H9 (cell line): ENCODE results near the gene TBL1X. TPM values are rescaled to one million over a fixed set of nuclear protein-coding genes. Genes with fewer than 3 reads are reported as not detected.
A peak's percentile ranks its signal among the peaks of the same experiment; 100 is the strongest.

ENCODE experiments used
- DNase-seq: peaks from one replicate; pipeline ENCODE4 v3.0.0-alpha.2; 2017
- H2AFZ ChIP-seq: one replicate; pipeline ENCODE4 v1.6.1; 2013; ENCODE audit warnings: mild to moderate bottlenecking, low read length, control low read depth, moderate library complexity
- H2AK5ac ChIP-seq: 2 replicates; pipeline ENCODE4 v1.6.1; 2013; ENCODE audit warnings: low read length, control low read depth, mixed read lengths; ENCODE audit not compliant: insufficient read length
- H2BK120ac ChIP-seq: one replicate; pipeline ENCODE4 v1.6.1; 2013; ENCODE audit warnings: low read depth, mild to moderate bottlenecking, low read length, control low read depth, inconsistent platforms; ENCODE audit not compliant: poor library complexity, severe bottlenecking
- H2BK12ac ChIP-seq: 2 replicates; pipeline ENCODE4 v1.6.1; 2013; ENCODE audit warnings: low read length, control low read depth, mixed read lengths, low read depth; ENCODE audit not compliant: insufficient read length
- H2BK15ac ChIP-seq: 2 replicates; pipeline ENCODE4 v1.6.1; 2013; ENCODE audit warnings: low read depth, low read length, control low read depth
- H2BK20ac ChIP-seq: one replicate; pipeline ENCODE4 v1.6.1; 2013; ENCODE audit warnings: low read depth, mild to moderate bottlenecking, low read length, control low read depth, inconsistent platforms; ENCODE audit not compliant: poor library complexity, severe bottlenecking
- H2BK5ac ChIP-seq: 2 replicates; pipeline ENCODE4 v1.6.1; 2013; ENCODE audit warnings: low read length, control low read depth, mixed read lengths; ENCODE audit not compliant: insufficient read length
- H3K14ac ChIP-seq: 2 replicates; pipeline ENCODE4 v1.6.1; 2013; ENCODE audit warnings: low read length, control low read depth; ENCODE audit not compliant: insufficient read depth
- H3K18ac ChIP-seq: 2 replicates; pipeline ENCODE4 v1.6.1; 2013; ENCODE audit warnings: low read depth, mild to moderate bottlenecking, mixed read lengths, low read length, control low read depth; ENCODE audit not compliant: insufficient read length
- H3K23ac ChIP-seq: 2 replicates; pipeline ENCODE4 v1.6.1; 2013; ENCODE audit warnings: low read length, control low read depth, mixed read lengths, low read depth; ENCODE audit not compliant: insufficient read length
- H3K23me2 ChIP-seq: 2 replicates; pipeline ENCODE4 v1.6.1; 2013; ENCODE audit warnings: low read depth, mild to moderate bottlenecking, mixed read lengths, low read length, control low read depth; ENCODE audit not compliant: insufficient read length, poor library complexity, severe bottlenecking
- H3K27ac ChIP-seq: 2 replicates; pipeline ENCODE4 v1.5.1; 2013; ENCODE audit warnings: low read length, control low read depth, mixed read lengths, low read depth; ENCODE audit not compliant: insufficient read length
- H3K27me3 ChIP-seq: 2 replicates; pipeline ENCODE4 v1.6.1; 2013; ENCODE audit warnings: low read length, control low read depth, inconsistent platforms; ENCODE audit not compliant: insufficient read depth
- H3K4ac ChIP-seq: 2 replicates; pipeline ENCODE4 v1.6.1; 2013; ENCODE audit warnings: low read depth, mild to moderate bottlenecking, control low read depth, inconsistent platforms, low read length, moderate library complexity
- H3K4me1 ChIP-seq: 2 replicates; pipeline ENCODE4 v1.6.1; 2013; ENCODE audit warnings: low read length, control low read depth, inconsistent platforms; ENCODE audit not compliant: insufficient read depth
- H3K4me2 ChIP-seq: 2 replicates; pipeline ENCODE4 v1.6.1; 2013; ENCODE audit warnings: low read length, control low read depth, mixed read lengths; ENCODE audit not compliant: insufficient read length, insufficient read depth
- H3K56ac ChIP-seq: 2 replicates; pipeline ENCODE4 v1.6.1; 2013; ENCODE audit warnings: low read depth, mild to moderate bottlenecking, mixed read lengths, low read length, control low read depth; ENCODE audit not compliant: insufficient read length
- H3K79me1 ChIP-seq: 2 replicates; pipeline ENCODE4 v1.6.1; 2013; ENCODE audit warnings: low read depth, mild to moderate bottlenecking, moderate library complexity, low read length, control low read depth, inconsistent platforms; ENCODE audit not compliant: insufficient read depth, poor library complexity, severe bottlenecking
- H3K79me2 ChIP-seq: 2 replicates; pipeline ENCODE4 v1.6.1; 2013; ENCODE audit warnings: low read length, control low read depth, inconsistent platforms; ENCODE audit not compliant: insufficient read depth
- H3K9ac ChIP-seq: 2 replicates; pipeline ENCODE4 v1.6.1; 2013; ENCODE audit warnings: low read length, control low read depth, mixed read lengths; ENCODE audit not compliant: insufficient read length; ENCODE audit errors: extremely low read depth
- H3K9me3 ChIP-seq: one replicate; pipeline ENCODE4 v1.6.1; 2013; ENCODE audit warnings: low read depth, low read length, inconsistent platforms; ENCODE audit not compliant: control insufficient read depth
- H3T11ph ChIP-seq: one replicate; pipeline ENCODE4 v1.6.1; 2013; ENCODE audit warnings: mild to moderate bottlenecking, low read length, control low read depth, inconsistent platforms
- H4K20me1 ChIP-seq: one replicate; pipeline ENCODE4 v1.6.1; 2013; ENCODE audit not compliant: control insufficient read depth, insufficient read length, insufficient read depth
- H4K5ac ChIP-seq: 2 replicates; pipeline ENCODE4 v1.6.1; 2013; ENCODE audit warnings: low read depth, mild to moderate bottlenecking, mixed read lengths, low read length, control low read depth; ENCODE audit not compliant: insufficient read length
- H4K8ac ChIP-seq: replicated peaks from 2 replicates; pipeline ENCODE4 v1.6.1; 2013; ENCODE audit warnings: low read length, control low read depth, mixed read lengths, low read depth; ENCODE audit not compliant: insufficient read length
- H4K91ac ChIP-seq: 2 replicates; pipeline ENCODE4 v1.6.1; 2013; ENCODE audit warnings: low read depth, mild to moderate bottlenecking, moderate library complexity, mixed read lengths, low read length, control low read depth; ENCODE audit not compliant: insufficient read length
- H3K27ac Mint-ChIP-seq, 3 experiments: 2 replicates in 2 of 3; 3 replicates in 1 of 3; pipeline ENCODE4 v1.8.0; 2020 to 2021; ENCODE audit warnings: mixed read lengths in 3 of 3, mild to moderate bottlenecking in 1 of 3, moderate library complexity in 1 of 3
- H3K27me3 Mint-ChIP-seq: 2 replicates; pipeline ENCODE4 v1.8.0; 2021; ENCODE audit warnings: low read depth, mild to moderate bottlenecking, moderate library complexity, mixed read lengths
- H3K36me3 Mint-ChIP-seq, 3 experiments: 2 replicates in 2 of 3; 3 replicates in 1 of 3; pipeline ENCODE4 v1.8.0; 2020 to 2021; ENCODE audit warnings: low read depth in 3 of 3, mixed read lengths in 3 of 3; ENCODE audit not compliant: insufficient read depth in 1 of 3
- H3K4me1 Mint-ChIP-seq, 2 experiments: 2 replicates each; pipeline ENCODE4 v1.8.0; 2020; ENCODE audit warnings: mixed read lengths in 2 of 2
- H3K4me3 Mint-ChIP-seq, 2 experiments: 2 replicates in 1 of 2; 3 replicates in 1 of 2; pipeline ENCODE4 v1.8.0; 2020 to 2021; ENCODE audit warnings: mild to moderate bottlenecking in 2 of 2, mixed read lengths in 2 of 2, moderate library complexity in 1 of 2
- H3K9me3 Mint-ChIP-seq, 2 experiments: 2 replicates in 1 of 2; 3 replicates in 1 of 2; pipeline ENCODE4 v1.8.0; 2020; ENCODE audit warnings: mild to moderate bottlenecking in 2 of 2, mixed read lengths in 2 of 2, moderate library complexity in 1 of 2
- WGBS: extraction: QIAGEN DNeasy Blood & Tissue Kit; methylation state at CpG from one replicate; pipeline ENCODE4 v1.1.7; 2013; ENCODE audit warnings: missing lambda C conversion rate, low lambda C conversion rate, mixed read lengths; ENCODE audit not compliant: insufficient read length; ENCODE audit errors: extremely low coverage; 5-methylcytosine and 5-hydroxymethylcytosine counted together
- total RNA-seq: library from RNA; stranded (reverse); gene quantifications from 2 replicates; pipeline ENCODE4 v1.2.1, GENCODE V29; 2021
- TF ChIP-seq, protein P1 (sequence below): fragments of 200-600 bp; sonication (generic); conservative IDR thresholded peaks from 3 replicates; pipeline ENCODE4 v1.8.0; 2021; ENCODE audit warnings: antibody characterized with exemption, mild to moderate bottlenecking

Gene TBL1X
- total RNA-seq, 1 experiment from 2014 or later: 24.1 TPM

DNA sequence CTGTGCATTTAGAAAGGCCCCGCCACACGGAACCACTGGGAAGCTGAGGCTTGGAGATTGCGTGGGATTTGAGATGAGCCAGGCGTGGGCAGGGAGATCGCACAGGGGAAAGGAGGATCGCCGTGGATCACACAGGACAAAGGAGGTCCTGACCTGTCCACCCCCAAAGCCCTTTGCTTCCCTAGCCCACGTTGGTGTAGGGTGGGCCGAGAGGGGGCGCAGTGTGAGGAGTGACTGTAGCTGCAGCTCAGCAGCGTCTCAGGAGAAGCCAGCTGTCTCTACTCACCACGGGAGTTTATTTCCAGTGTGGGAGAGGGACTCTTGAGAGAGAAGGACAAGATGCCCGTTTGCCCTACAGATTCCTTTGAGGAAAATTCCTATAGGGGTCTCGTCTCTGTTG is 62.1 kb downstream of the TBL1X start:
- Mint-ChIP-seq H3K27ac (peak overlapping the region in 2 of 3 experiments; percentile 64 to 73; a peak in 4 of 7 replicates), H3K27me3 (peaks cover 2% of the 10 kb centered on the region; the same call in 1 of the 2 replicates), H3K36me3 (peaks cover 0 to 12% (median 6%) of the 10 kb centered on the region in 3 experiments; a peak in 5 of 7 replicates), H3K9me3 (peaks cover 0 to 70% of the 10 kb centered on the region in 2 experiments; a peak in 3 of 5 replicates), H3K4me3 (no peak overlapping the region; a peak in 2 of 5 replicates), H3K4me1 (peaks cover 43 to 67% of the 10 kb centered on the region in 2 experiments)
- Histone ChIP-seq H2AFZ (no peak overlapping the region), H3K23ac (no peak overlapping the region), H2BK12ac (no peak overlapping the region), H2AK5ac (no peak overlapping the region), H3K27ac (no peak overlapping the region), H4K8ac (no peak overlapping the region), H3K56ac (no peak overlapping the region), H2BK120ac (no peak overlapping the region), H2BK20ac (no peak overlapping the region), H3K79me1 (no peaks in the 10 kb centered on the region), H3K23me2 (no peaks in the 10 kb centered on the region), H3K4me1 (peaks cover 22% of the 10 kb centered on the region; the same call in 1 of the 2 replicates), H4K91ac (no peak overlapping the region), H3K9ac (no peak overlapping the region), H3K4me2 (peak overlapping the region; percentile 13), H3K27me3 (no peaks in the 10 kb centered on the region), H2BK5ac (no peak overlapping the region), H3K14ac (peak overlapping the region; percentile 31; the same call in 1 of the 2 replicates), H3K18ac (peak overlapping the region; percentile 7), H2BK15ac (no peak overlapping the region), H3K9me3 (no peaks in the 10 kb centered on the region), H4K5ac (no peak overlapping the region), H3T11ph (no peak overlapping the region), H3K4ac (no peak overlapping the region), H4K20me1 (no peaks in the 10 kb centered on the region), H3K79me2 (no peaks in the 10 kb centered on the region)
- TF ChIP-seq, protein P1, sequence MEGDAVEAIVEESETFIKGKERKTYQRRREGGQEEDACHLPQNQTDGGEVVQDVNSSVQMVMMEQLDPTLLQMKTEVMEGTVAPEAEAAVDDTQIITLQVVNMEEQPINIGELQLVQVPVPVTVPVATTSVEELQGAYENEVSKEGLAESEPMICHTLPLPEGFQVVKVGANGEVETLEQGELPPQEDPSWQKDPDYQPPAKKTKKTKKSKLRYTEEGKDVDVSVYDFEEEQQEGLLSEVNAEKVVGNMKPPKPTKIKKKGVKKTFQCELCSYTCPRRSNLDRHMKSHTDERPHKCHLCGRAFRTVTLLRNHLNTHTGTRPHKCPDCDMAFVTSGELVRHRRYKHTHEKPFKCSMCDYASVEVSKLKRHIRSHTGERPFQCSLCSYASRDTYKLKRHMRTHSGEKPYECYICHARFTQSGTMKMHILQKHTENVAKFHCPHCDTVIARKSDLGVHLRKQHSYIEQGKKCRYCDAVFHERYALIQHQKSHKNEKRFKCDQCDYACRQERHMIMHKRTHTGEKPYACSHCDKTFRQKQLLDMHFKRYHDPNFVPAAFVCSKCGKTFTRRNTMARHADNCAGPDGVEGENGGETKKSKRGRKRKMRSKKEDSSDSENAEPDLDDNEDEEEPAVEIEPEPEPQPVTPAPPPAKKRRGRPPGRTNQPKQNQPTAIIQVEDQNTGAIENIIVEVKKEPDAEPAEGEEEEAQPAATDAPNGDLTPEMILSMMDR: peak; percentile 42
- WGBS: no CpG with 5 or more reads among the region's 14 CpGs
- no peak for DNase-seq
